ENCODE data around the gene OR5V1. TPM values are rescaled to one million over a fixed set of nuclear protein-coding genes. Genes with fewer than 3 reads are reported as not detected.

OR5V1 gene
- not detected for total RNA-seq

- H3K9me3 ChIP-seq = peaks cover 0 to 4% (median 0%) of the 10 kb centered on the region in 4 donors
- H3K36me3 ChIP-seq = no peaks in the 10 kb centered on the region
- TF ChIP-seq EP300 (IDR thresholded peaks at IDR 0.05) = no peak
- TF ChIP-seq CTCF (IDR thresholded peaks at IDR 0.05) = no peak
- TF ChIP-seq POLR2A (IDR thresholded peaks at IDR 0.05) = no peak
- no peak within 1 kb of the TSS for H3K4me3 ChIP-seq
- no peaks in the 10 kb centered on the region for H3K4me1 ChIP-seq
- H3K27me3 ChIP-seq = no peaks in the 10 kb centered on the region
- DNase-seq (ENCODE audit: low spot score in 2 of 2) = no peak
- 86 to 90% methylated on average over 3 of the region's 3 CpGs for WGBS, 2 donors
- H3K27ac ChIP-seq = no peak within 1 kb of the TSS
These were observed at the start of gene OR5V1 for GRCh38 chr6:29368765-29369164. Gene OR5V1, minus strand, starts transcription at chr6:29368865. Its CDS starts 12,670 bp downstream, at chr6:29356195.

DNA sequence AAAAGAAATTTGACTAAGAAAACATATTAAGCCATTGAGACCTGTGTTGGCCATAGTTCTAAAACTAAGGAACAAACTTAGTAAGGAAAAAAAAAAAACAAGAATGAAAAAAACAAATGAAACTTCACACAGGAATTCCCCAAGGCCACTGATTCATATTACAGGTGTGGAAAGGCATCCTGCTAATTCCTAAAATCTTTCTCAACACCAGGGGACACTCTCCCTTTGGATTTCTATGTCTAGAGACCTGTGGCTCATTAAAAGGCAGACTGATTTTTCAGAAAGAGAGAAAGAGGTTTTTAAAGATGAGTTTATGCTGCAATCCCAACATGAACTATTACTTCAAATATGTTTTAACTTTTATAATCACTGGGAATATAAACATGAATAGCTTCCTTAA, 45.9 kb upstream of the OR5V1 start, which contains the start of gene OR12D1:
Gene OR12D1 (plus strand): TSS at position 341 of the 400 bp plus-strand sequence.
- Histone ChIP-seq H3K27me3 (no peaks in the 10 kb centered on the region), H3K36me3 (no peaks in the 10 kb centered on the region), H3K4me1 (no peaks in the 10 kb centered on the region), H3K27ac (no peak within 1 kb of the TSS), H3K9me3 (peaks cover 0 to 10% (median 0%) of the 10 kb centered on the region in 4 donors), H3K4me3 (no peak within 1 kb of the TSS)
- no peak for DNase-seq (ENCODE audit: low spot score in 2 of 2)
- TF ChIP-seq EP300 (IDR thresholded peaks at IDR 0.05) = no peak
- no peak for TF ChIP-seq POLR2A (IDR thresholded peaks at IDR 0.05)
- no peak for TF ChIP-seq CTCF (IDR thresholded peaks at IDR 0.05)

DNA sequence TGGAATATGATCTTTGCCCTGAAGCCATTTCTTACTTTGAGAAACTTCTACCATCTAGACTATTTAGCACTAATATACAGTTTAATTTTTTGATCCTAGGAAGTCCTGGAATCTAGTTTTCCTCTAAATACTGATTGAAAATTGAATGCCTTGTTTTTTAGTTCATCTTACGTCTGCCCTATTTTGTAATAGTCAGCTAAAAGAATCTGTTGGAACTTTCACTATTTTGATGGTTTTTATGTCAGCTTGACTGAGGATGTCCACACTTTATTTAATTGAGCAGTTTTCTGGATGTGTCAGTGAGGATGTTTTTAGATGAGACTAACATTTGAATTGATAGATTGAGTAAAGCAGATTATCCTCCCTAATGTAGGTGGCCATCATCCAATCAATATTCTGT, 35.1 kb upstream of the OR5V1 start:
- no peaks in the 10 kb centered on the region for H3K36me3 ChIP-seq
- DNase-seq (ENCODE audit: low spot score in 2 of 2) = no peak
- H3K27me3 ChIP-seq = no peaks in the 10 kb centered on the region
- H3K4me3 ChIP-seq = no peak overlapping the region
- no peaks in the 10 kb centered on the region for H3K4me1 ChIP-seq
- no peak for TF ChIP-seq EP300 (IDR thresholded peaks at IDR 0.05)
- no peak for TF ChIP-seq CTCF (IDR thresholded peaks at IDR 0.05)
- no peak overlapping the region for H3K27ac ChIP-seq
- WGBS, 2 donors = 48 to 88% methylated on average over 1 of the region's 1 CpG
- H3K9me3 ChIP-seq = peaks cover 0 to 18% (median 0%) of the 10 kb centered on the region in 4 donors

DNA sequence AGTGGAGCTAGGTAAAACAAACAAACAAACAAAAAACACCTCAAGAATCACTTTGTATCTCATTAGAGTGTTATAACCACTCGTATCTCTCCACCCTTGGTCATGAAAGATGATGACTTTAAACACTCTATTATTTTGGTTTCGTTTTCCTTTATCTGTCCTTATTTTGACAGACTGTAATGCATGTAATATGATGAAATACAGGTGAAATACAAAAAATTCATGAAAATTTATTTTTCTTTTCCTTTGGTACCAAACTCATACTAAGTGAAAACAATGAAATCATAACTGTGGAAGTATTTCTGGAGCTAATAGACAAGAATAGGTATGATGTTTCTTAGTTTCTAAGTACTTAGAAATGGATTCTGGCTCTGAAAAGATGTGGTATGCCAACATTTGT, 30.9 kb upstream of the OR5V1 start:
- no peak overlapping the region for H3K27ac ChIP-seq
- no peaks in the 10 kb centered on the region for H3K27me3 ChIP-seq
- H3K9me3 ChIP-seq = no peaks in the 10 kb centered on the region
- TF ChIP-seq CTCF (IDR thresholded peaks at IDR 0.05) (no peak), POLR2A (IDR thresholded peaks at IDR 0.05) (no peak)
- no peaks in the 10 kb centered on the region for H3K4me1 ChIP-seq
- no peaks in the 10 kb centered on the region for H3K36me3 ChIP-seq
- no peak overlapping the region for H3K4me3 ChIP-seq
- WGBS, 2 donors = 82 to 87% methylated on average over 2 of the region's 2 CpGs
- no peak for DNase-seq (ENCODE audit: low spot score in 2 of 2)

GRCh38 chr6:29395331-29395730, 26.7 kb upstream of the OR5V1 start, which contains the start of gene OR12D2:
Gene OR12D2, plus strand, starts transcription at chr6:29395631. Its CDS starts 1,069 bp downstream, at chr6:29396700.
- H3K4me3 ChIP-seq = no peak within 1 kb of the TSS
- H3K36me3 ChIP-seq = no peaks in the 10 kb centered on the region
- TF ChIP-seq POLR2A (IDR thresholded peaks at IDR 0.05) (no peak), CTCF (IDR thresholded peaks at IDR 0.05) (no peak), EP300 (IDR thresholded peaks at IDR 0.05) (no peak)
- DNase-seq (ENCODE audit: low spot score in 2 of 2) = no peak
- H3K27me3 ChIP-seq = no peaks in the 10 kb centered on the region
- no peaks in the 10 kb centered on the region for H3K9me3 ChIP-seq
- H3K27ac ChIP-seq = no peak within 1 kb of the TSS
- H3K4me1 ChIP-seq = no peaks in the 10 kb centered on the region
